Transverse colon (tissue), 4 donors: ENCODE data around the gene C19orf73. TPM values are rescaled to one million over a fixed set of nuclear protein-coding genes. Genes with fewer than 3 reads are reported as not detected.

Source experiments
- DNase-seq: peaks from one replicate; pipeline ENCODE4 v3.0.0-alpha.2; 2019
- H3K27ac ChIP-seq, 4 donors: fragments of 200-600 bp; sonication (generic); 2 replicates each; pipeline ENCODE4 v1.5.1; 2016 to 2018; ENCODE audit warnings: inconsistent platforms in 4 of 4
- H3K27me3 ChIP-seq: fragments of 200-600 bp; sonication (generic); 2 replicates; pipeline ENCODE4 v1.5.1; 2017; ENCODE audit warnings: inconsistent platforms
- H3K36me3 ChIP-seq, 4 donors: fragments of 200-600 bp; sonication (generic); 2 replicates each; pipeline ENCODE4 v1.5.1; 2017 to 2019; ENCODE audit warnings: inconsistent platforms in 4 of 4
- H3K4me1 ChIP-seq, 4 donors: fragments of 200-600 bp; sonication (generic); 2 replicates each; pipeline ENCODE4 v1.5.1; 2017 to 2020; ENCODE audit warnings: inconsistent platforms in 4 of 4
- H3K4me3 ChIP-seq, 4 donors: fragments of 200-600 bp; sonication (generic); 1 replicate in 1 of 4; 2 replicates in 3 of 4; pipeline versions ENCODE4 v1.5.1 to v1.6.1; 2017 to 2019; ENCODE audit warnings: inconsistent platforms in 4 of 4
- H3K9me3 ChIP-seq, 2 donors: fragments of 200-600 bp; sonication (generic); 2 replicates each; pipeline ENCODE4 v1.5.1; 2017 to 2019; ENCODE audit warnings: inconsistent platforms in 2 of 2
- EP300 ChIP-seq: sonication (generic); formaldehyde crosslinking; IDR thresholded peaks from one replicate; pipeline ENCODE4 v1.6.1; 2017; ENCODE audit warnings: antibody characterized with exemption, low read depth
- POLR2A ChIP-seq: fragments of 450-650 bp; IDR thresholded peaks from one replicate; pipeline ENCODE4 v1.6.1; 2016; ENCODE audit warnings: antibody characterized with exemption, mild to moderate bottlenecking, moderate library complexity
- POLR2AphosphoS5 ChIP-seq, 3 donors: sonication (generic); formaldehyde crosslinking; IDR thresholded peaks; one replicate each; pipeline ENCODE4 v1.6.1; 2016; ENCODE audit warnings: antibody characterized with exemption in 3 of 3
- WGBS, 2 donors: methylation state at CpG; one replicate each; pipeline ENCODE4 v1.1.5; 2018; ENCODE audit warnings: low coverage in 1 of 2; 5-methylcytosine and 5-hydroxymethylcytosine counted together
- in situ Hi-C, 4 donors: fragments of 200-750 bp; cut with MboI; loops; one replicate each; pipeline versions ENCODE4 v1.15.0 to v1.15.1; 2017; ENCODE audit warnings: low sequenced_read_pairs in 3 of 4, low pct_ligation_motif_present in 1 of 4, low pct_unique_long_range_greater_than_20kb in 1 of 4
- intact Hi-C: fragments of 100-400 bp; cut with DNase I; formaldehyde crosslinking; loops from one replicate; pipeline ENCODE4 v1.15.1; 2023; ENCODE audit warnings: low total_unique reads
- total RNA-seq, 4 donors: library from RNA; depleted of rRNA; stranded (reverse); fragments of >200 nt; gene quantifications; one replicate each; pipeline ENCODE4 v1.1.0, GENCODE V29; 2016
- TF ChIP-seq, protein P1 (sequence below), 5 experiments: fragments of 200-600 bp in 3 of 5; fragments of 450-650 bp in 2 of 5; sonication (generic) in 3 of 5; IDR thresholded peaks; 1 replicate in 2 of 5; 2 replicates in 3 of 5; pipeline ENCODE4 v1.5.1; 2016 to 2017; ENCODE audit warnings: antibody characterized with exemption in 5 of 5, inconsistent platforms in 3 of 5, mild to moderate bottlenecking in 2 of 5, moderate library complexity in 1 of 5

Gene C19orf73
- total RNA-seq, 4 donors from 2014 or later, result 7.5 to 12.5 (median 8.2) TPM; not detected in 1

DNA sequence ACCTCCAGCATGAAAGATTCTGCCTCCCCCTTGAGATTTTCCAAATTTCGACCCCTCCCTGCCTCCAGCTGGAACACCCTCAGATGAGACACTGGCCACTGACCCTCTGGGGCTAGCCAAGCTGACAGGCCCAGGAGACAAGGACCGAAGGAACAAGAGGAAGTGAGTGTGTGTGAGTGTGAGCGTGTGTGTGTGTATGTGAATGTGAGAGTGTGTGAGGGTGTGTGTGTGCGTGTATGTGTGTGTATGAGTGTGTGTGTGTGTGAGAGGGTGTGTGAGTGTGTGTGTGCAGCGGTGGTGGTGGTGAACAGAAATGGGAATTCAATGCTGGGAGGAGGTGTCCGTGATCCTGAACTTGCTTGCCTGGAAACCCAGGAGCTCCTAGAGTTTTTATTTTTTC is 22.4 kb upstream of the C19orf73 start:
- Histone ChIP-seq H3K36me3 (no peaks in the 10 kb centered on the region), H3K4me3 (no peak overlapping the region), H3K27me3 (no peaks in the 10 kb centered on the region), H3K27ac (no peak overlapping the region), H3K4me1 (peaks cover 8 to 27% (median 19%) of the 10 kb centered on the region in 4 donors), H3K9me3 (no peaks in the 10 kb centered on the region)
- in situ Hi-C loops (loop anchor here in 2 of 4 donors (10.0 kb wide), 1 partner anchor 47 kb away; no protein-coding TSS in a partner anchor), intact Hi-C loops (no loop called here)
- 87 to 94% methylated on average over 6 of the region's 6 CpGs for WGBS, 2 donors
- TF ChIP-seq, protein P1, sequence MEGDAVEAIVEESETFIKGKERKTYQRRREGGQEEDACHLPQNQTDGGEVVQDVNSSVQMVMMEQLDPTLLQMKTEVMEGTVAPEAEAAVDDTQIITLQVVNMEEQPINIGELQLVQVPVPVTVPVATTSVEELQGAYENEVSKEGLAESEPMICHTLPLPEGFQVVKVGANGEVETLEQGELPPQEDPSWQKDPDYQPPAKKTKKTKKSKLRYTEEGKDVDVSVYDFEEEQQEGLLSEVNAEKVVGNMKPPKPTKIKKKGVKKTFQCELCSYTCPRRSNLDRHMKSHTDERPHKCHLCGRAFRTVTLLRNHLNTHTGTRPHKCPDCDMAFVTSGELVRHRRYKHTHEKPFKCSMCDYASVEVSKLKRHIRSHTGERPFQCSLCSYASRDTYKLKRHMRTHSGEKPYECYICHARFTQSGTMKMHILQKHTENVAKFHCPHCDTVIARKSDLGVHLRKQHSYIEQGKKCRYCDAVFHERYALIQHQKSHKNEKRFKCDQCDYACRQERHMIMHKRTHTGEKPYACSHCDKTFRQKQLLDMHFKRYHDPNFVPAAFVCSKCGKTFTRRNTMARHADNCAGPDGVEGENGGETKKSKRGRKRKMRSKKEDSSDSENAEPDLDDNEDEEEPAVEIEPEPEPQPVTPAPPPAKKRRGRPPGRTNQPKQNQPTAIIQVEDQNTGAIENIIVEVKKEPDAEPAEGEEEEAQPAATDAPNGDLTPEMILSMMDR (IDR thresholded peaks at IDR 0.05), result no peak
- TF ChIP-seq EP300 (no peak), POLR2AphosphoS5 (IDR thresholded peaks at IDR 0.05) (no peak), POLR2A (no peak)
- no peak for DNase-seq

DNA sequence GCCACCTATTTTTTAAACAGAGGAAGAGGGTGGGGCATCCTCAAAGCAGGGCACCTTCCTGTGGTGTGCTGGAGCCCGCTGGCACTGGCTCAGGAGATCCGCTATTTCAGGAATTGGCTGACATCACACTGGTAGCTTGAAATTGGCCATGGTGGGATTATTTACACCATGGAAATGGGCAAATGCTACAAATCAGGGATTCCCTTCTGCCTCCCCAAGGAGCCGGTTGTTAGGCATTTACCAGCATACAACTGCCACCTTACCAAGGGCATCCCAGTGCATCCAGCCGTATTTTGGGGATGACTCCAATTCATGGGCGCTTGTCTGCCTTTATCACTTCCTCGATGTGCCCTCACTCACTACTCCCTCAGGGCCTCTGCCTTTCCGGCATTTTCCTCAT is 22.0 kb upstream of the C19orf73 start:
- no peak overlapping the region for H3K4me3 ChIP-seq
- in situ Hi-C loops, result loop anchor here in 2 of 4 donors (10.0 kb wide), 1 partner anchor 46 kb away; no protein-coding TSS in a partner anchor
- DNase-seq, result no peak
- no peaks in the 10 kb centered on the region for H3K9me3 ChIP-seq
- no peak overlapping the region for H3K27ac ChIP-seq
- H3K36me3 ChIP-seq, result no peaks in the 10 kb centered on the region
- intact Hi-C loops, result no loop called here
- peaks cover 4 to 27% (median 16%) of the 10 kb centered on the region in 4 donors for H3K4me1 ChIP-seq
- H3K27me3 ChIP-seq, result no peaks in the 10 kb centered on the region
- no peak for TF ChIP-seq POLR2AphosphoS5 (IDR thresholded peaks at IDR 0.05)
- no peak for TF ChIP-seq POLR2A
- TF ChIP-seq, protein P1 (IDR thresholded peaks at IDR 0.05), result no peak
- TF ChIP-seq EP300, result no peak
- WGBS, 2 donors, result 91 to 94% methylated on average over 3 to 7 of the region's 7 CpGs

DNA sequence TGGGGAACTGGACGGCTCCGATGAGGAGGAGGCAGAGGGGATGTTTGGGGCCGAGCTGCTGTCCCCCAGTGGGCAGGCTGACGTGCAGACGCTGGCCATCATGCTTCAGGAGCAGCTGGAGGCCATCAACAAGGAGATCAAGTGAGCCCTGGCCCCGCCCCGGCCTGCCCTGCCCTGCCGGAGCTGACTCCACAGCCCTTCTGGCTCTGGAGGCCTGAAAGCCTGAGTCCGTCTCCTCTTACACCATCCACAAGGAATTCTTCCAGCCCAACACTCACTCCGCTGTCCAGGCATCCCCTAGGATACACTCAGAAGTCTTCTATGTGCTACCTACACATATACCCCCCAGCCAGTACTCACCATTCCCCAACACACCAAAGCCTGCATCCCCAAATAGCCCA is 17.8 kb upstream of the C19orf73 start:
- peak overlapping the region; percentile 48 to 62 (median 60) for H3K27ac ChIP-seq

DNA sequence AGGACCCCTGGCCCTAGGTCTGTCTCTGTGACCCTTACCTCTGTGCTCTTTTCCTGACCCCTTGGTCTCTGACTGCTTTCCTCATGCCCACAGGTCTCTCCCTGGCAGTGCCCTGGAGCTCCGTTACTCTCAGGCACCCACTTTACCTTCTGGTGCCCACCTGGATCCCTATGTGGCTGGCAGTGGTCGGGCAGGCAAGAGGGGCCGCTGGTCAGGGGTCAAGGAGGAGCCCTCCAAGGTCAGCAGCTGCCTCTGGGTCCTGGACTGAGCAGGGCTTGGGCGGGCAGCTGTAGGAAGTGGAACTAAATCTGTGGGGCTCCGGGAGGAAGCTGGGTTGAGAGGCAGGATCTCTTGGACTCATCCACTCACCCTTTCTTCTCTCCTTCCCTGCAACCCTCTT is 16.7 kb upstream of the C19orf73 start:
- Histone ChIP-seq H3K9me3 (no peaks in the 10 kb centered on the region), H3K36me3 (no peaks in the 10 kb centered on the region), H3K4me1 (peaks cover 0 to 31% (median 20%) of the 10 kb centered on the region in 4 donors), H3K4me3 (no peak overlapping the region), H3K27me3 (no peaks in the 10 kb centered on the region), H3K27ac (peak overlapping the region; percentile 20 to 61 (median 44))
- TF ChIP-seq, protein P1 (IDR thresholded peaks at IDR 0.05), result no peak
- TF ChIP-seq POLR2A (no peak), POLR2AphosphoS5 (IDR thresholded peaks at IDR 0.05) (no peak)
- no peak for DNase-seq
- intact Hi-C loops (no loop called here), in situ Hi-C loops (no loop called here)
- WGBS, 2 donors, result 78% methylated on average over 5 of the region's 5 CpGs; no CpG with 5 or more reads in 1 of the 2 donors

More for the DNA sequence above, 17.8 kb upstream of the C19orf73 start:
- 68% methylated on average over 10 of the region's 10 CpGs; no CpG with 5 or more reads in 1 of the 2 donors for WGBS, 2 donors
- Histone ChIP-seq H3K27me3 (no peaks in the 10 kb centered on the region), H3K9me3 (no peaks in the 10 kb centered on the region), H3K36me3 (no peaks in the 10 kb centered on the region), H3K4me1 (peaks cover 0 to 31% (median 20%) of the 10 kb centered on the region in 4 donors), H3K4me3 (no peak overlapping the region)
- in situ Hi-C loops, result no loop called here
- TF ChIP-seq POLR2AphosphoS5 (IDR thresholded peaks at IDR 0.05), result peak in 1 of 3 donors; percentile 49
- TF ChIP-seq, protein P1 (IDR thresholded peaks at IDR 0.05), result no peak
- no peak for TF ChIP-seq EP300
- TF ChIP-seq POLR2A, result no peak
- intact Hi-C loops, result no loop called here
- DNase-seq, result peak; percentile 54
